SK-N-SH (cell line): Measurements from ENCODE around the gene HSPA9. TPM values are rescaled to one million over a fixed set of nuclear protein-coding genes. Genes with fewer than 3 reads are reported as not detected.

Experiments used
- CTCF ChIA-PET: fragments of 300-600, 350-600 bp; formaldehyde crosslinking; extraction: SDS; loops from one replicate; lab custom pipeline; 2021; lab: Yijun Ruan, JAX
- POLR2A ChIA-PET: fragments of 350-600 bp; sonication (Branson Sonifier 250); formaldehyde crosslinking; extraction: SDS; loops from one replicate; lab custom pipeline; 2020; ENCODE audit warnings: antibody characterized with exemption, inconsistent platforms; lab: Yijun Ruan, JAX
- DNase-seq: peaks from one replicate; pipeline ENCODE4 v3.0.0; 2012
- H2AFZ ChIP-seq: fragments of 200-600 bp; sonication (generic); 2 replicates; pipeline ENCODE4 v1.8.1; 2016; ENCODE audit warnings: antibody characterized with exemption, mild to moderate bottlenecking, low read depth
- H3F3A ChIP-seq: fragments of 200-600 bp; sonication (generic); replicated peaks from 2 replicates; pipeline ENCODE3; 2016; ENCODE audit warnings: antibody characterized with exemption, mild to moderate bottlenecking; ENCODE audit not compliant: insufficient read depth
- H3K27ac ChIP-seq, 2 experiments: fragments of 200-500 bp in 1 of 2; fragments of 200-600 bp in 1 of 2; sonication (Bioruptor generic) in 1 of 2; sonication (generic), shearing (Covaris generic) in 1 of 2; 2 replicates each; pipeline versions ENCODE4 v1.5.1 to v1.6.1; 2014 to 2016; ENCODE audit warnings: low read depth in 2 of 2, inconsistent platforms in 1 of 2, low read length in 1 of 2, mild to moderate bottlenecking in 1 of 2, mixed read lengths in 1 of 2
- H3K27me3 ChIP-seq: fragments of 200-600 bp; sonication (generic), shearing (Covaris generic); 2 replicates; pipeline ENCODE4 v1.6.1; 2016; ENCODE audit warnings: mixed run types; ENCODE audit not compliant: insufficient read depth
- H3K36me3 ChIP-seq, 2 experiments: fragments of 200-500 bp in 1 of 2; fragments of 200-600 bp in 1 of 2; sonication (Bioruptor generic) in 1 of 2; sonication (generic) in 1 of 2; replicated peaks in 1 of 2; 2 replicates each; pipeline versions ENCODE3 to v1.5.1; 2014 to 2016; ENCODE audit warnings: low read length in 1 of 2, mild to moderate bottlenecking in 1 of 2; ENCODE audit not compliant: insufficient read depth in 2 of 2, control insufficient read depth in 1 of 2
- H3K4me1 ChIP-seq, 2 experiments: fragments of 200-500 bp in 1 of 2; fragments of 200-600 bp in 1 of 2; sonication (Bioruptor generic) in 1 of 2; sonication (generic), shearing (Covaris generic) in 1 of 2; 2 replicates each; pipeline versions ENCODE4 v1.5.1 to v1.6.1; 2014 to 2016; ENCODE audit warnings: low read depth in 1 of 2, low read length in 1 of 2, mixed run types in 1 of 2; ENCODE audit not compliant: insufficient read depth in 2 of 2, control insufficient read depth in 1 of 2
- H3K4me2 ChIP-seq: fragments of 200-600 bp; sonication (generic), shearing (Covaris generic); 2 replicates; pipeline ENCODE4 v1.6.1; 2017; ENCODE audit warnings: mixed run types
- H3K4me3 ChIP-seq, 2 experiments: fragments of 200-500 bp in 1 of 2; fragments of 200-600 bp in 1 of 2; sonication (Bioruptor generic) in 1 of 2; sonication (generic), shearing (Covaris generic) in 1 of 2; 2 replicates each; pipeline versions ENCODE4 v1.5.1 to v1.8.1; 2014 to 2016; ENCODE audit warnings: low read depth in 2 of 2, inconsistent platforms in 1 of 2, low read length in 1 of 2, mild to moderate bottlenecking in 1 of 2, mixed read lengths in 1 of 2, moderate library complexity in 1 of 2
- H3K79me2 ChIP-seq: fragments of 200-600 bp; sonication (generic); 2 replicates; pipeline ENCODE4 v1.8.1; 2017; ENCODE audit warnings: mild to moderate bottlenecking; ENCODE audit not compliant: insufficient read depth
- H3K9ac ChIP-seq: fragments of 200-600 bp; sonication (generic); 2 replicates; pipeline ENCODE4 v1.6.1; 2017; ENCODE audit warnings: mixed run types
- H3K9me2 ChIP-seq: fragments of 200-600 bp; sonication (generic); 2 replicates; pipeline ENCODE4 v1.6.1; 2017; ENCODE audit warnings: mixed run types
- H3K9me3 ChIP-seq: fragments of 200-600 bp; sonication (generic); 2 replicates; pipeline ENCODE4 v1.6.1; 2017; ENCODE audit warnings: mixed run types, mild to moderate bottlenecking, moderate library complexity
- H4K20me1 ChIP-seq: fragments of 200-600 bp; sonication (generic); 2 replicates; pipeline ENCODE4 v1.6.1; 2017; ENCODE audit warnings: mild to moderate bottlenecking, mixed run types; ENCODE audit not compliant: insufficient read depth
- CHD2 ChIP-seq: fragments of 150-350 bp; IDR thresholded peaks from 2 replicates; pipeline ENCODE4 v1.6.1; 2018; ENCODE audit warnings: low read length; ENCODE audit not compliant: partially characterized antibody
- CTCF ChIP-seq: fragments of 200-600 bp; sonication (generic); IDR thresholded peaks from 2 replicates; pipeline ENCODE4 v1.6.1; 2017; ENCODE audit warnings: antibody characterized with exemption, mild to moderate bottlenecking, moderate library complexity
- EP300 ChIP-seq, 2 experiments: IDR thresholded peaks; 2 replicates each; pipeline versions ENCODE4 v1.4.0 to v1.6.1; 2012; ENCODE audit warnings: borderline replicate concordance in 1 of 2, low read depth in 1 of 2, low read length in 1 of 2
- EZH2phosphoT487 ChIP-seq: fragments of 200-600 bp; sonication (generic); IDR thresholded peaks from 2 replicates; pipeline ENCODE4 v1.6.1; 2017; ENCODE audit warnings: low read depth, mixed run types, mild to moderate bottlenecking, antibody characterized with exemption, moderate library complexity, borderline replicate concordance
- FOXJ3 ChIP-seq: sonication (generic); formaldehyde crosslinking; IDR thresholded peaks from 2 replicates; pipeline ENCODE4 v1.5.1; 2020; ENCODE audit warnings: mild to moderate bottlenecking, missing genetic modification reagents
- FOXM1 ChIP-seq: IDR thresholded peaks from 2 replicates; pipeline ENCODE4 v1.4.0; 2012; ENCODE audit warnings: low read depth, mild to moderate bottlenecking
- MEF2A ChIP-seq: IDR thresholded peaks from 2 replicates; pipeline ENCODE4 v1.4.0; 2012; ENCODE audit warnings: low read depth, borderline replicate concordance
- RCOR1 ChIP-seq: fragments of 150-350 bp; IDR thresholded peaks from 2 replicates; pipeline ENCODE4 v1.6.1; 2017; ENCODE audit warnings: antibody characterized with exemption, low read length
- RXRA ChIP-seq: IDR thresholded peaks from 2 replicates; pipeline ENCODE4 v1.4.0; 2012; ENCODE audit warnings: low read depth, mild to moderate bottlenecking, borderline replicate concordance
- TEAD4 ChIP-seq: IDR thresholded peaks from 2 replicates; pipeline ENCODE4 v1.4.0; 2012; ENCODE audit warnings: mild to moderate bottlenecking, borderline replicate concordance; ENCODE audit not compliant: insufficient read depth
- WGBS: methylation state at CpG from one replicate; pipeline ENCODE4 v1.1.6; 2017; ENCODE audit warnings: low lambda C conversion rate; 5-methylcytosine and 5-hydroxymethylcytosine counted together
- polyA plus RNA-seq, 3 experiments: library from polyadenylated mRNA; depleted of rRNA; stranded (reverse); fragments of >200 nt; gene quantifications; 2 replicates each; pipeline ENCODE4 v1.2.3, GENCODE V29; 2012
- TF ChIP-seq, protein P1 (sequence below): fragments of 150-350 bp; IDR thresholded peaks from 2 replicates; pipeline ENCODE4 v1.6.1; 2017; ENCODE audit warnings: antibody characterized with exemption, low read length, low read depth, borderline replicate concordance

Gene HSPA9
- polyA plus RNA-seq, 1 of the 3 experiments (the other 2 are of a cell fraction), result 153 TPM

DNA sequence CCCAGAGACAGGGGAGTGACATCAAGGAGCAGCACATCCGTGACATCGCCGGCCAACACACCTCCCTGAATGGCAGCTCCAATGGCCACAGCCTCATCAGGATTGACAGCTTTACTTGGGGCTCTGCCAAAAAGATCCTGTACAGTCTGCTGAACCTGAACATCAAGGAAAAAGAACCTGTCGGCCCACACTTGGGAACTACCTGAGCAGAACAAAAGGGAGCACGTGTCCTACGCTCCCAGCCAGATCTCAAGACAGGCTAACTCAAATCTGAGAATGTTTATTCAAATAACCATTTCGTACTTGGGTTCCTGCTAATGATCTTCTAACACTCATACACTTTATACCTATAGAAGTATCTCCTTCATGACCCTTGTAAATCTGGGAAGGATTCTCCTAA is 15.3 kb downstream of the HSPA9 start:
- Histone ChIP-seq H3K9ac (no peak overlapping the region), H3F3A (peaks cover 52% of the 10 kb centered on the region), H3K79me2 (peaks cover 69% of the 10 kb centered on the region), H3K4me2 (no peak overlapping the region), H3K27me3 (no peaks in the 10 kb centered on the region), H3K4me1 (no peaks in the 10 kb centered on the region), H3K9me2 (no peaks in the 10 kb centered on the region), H4K20me1 (peaks cover 35% of the 10 kb centered on the region), H3K27ac (no peak overlapping the region), H3K36me3 (peaks cover 86 to 92% of the 10 kb centered on the region in 2 experiments), H3K9me3 (no peaks in the 10 kb centered on the region), H2AFZ (no peak overlapping the region), H3K4me3 (no peak overlapping the region)
- CTCF ChIA-PET, result interaction anchor here (0.9 kb wide), 1 partner anchor 11 kb away, joined by 3 read pairs; no protein-coding TSS in a partner anchor
- TF ChIP-seq FOXJ3 (CRISPR knock-in tag), result no peak
- no peak for TF ChIP-seq CTCF
- no peak for TF ChIP-seq CHD2
- no peak for TF ChIP-seq TEAD4
- TF ChIP-seq MEF2A, result no peak
- no peak for TF ChIP-seq EP300 (IDR thresholded peaks at IDR 0.05; ENCODE audit: borderline replicate concordance in 1 of 2, low read depth in 1 of 2, low read length in 1 of 2)
- TF ChIP-seq RXRA, result no peak
- no peak for TF ChIP-seq FOXM1
- no peak for TF ChIP-seq EZH2phosphoT487
- TF ChIP-seq RCOR1, result no peak
- TF ChIP-seq, protein P1, sequence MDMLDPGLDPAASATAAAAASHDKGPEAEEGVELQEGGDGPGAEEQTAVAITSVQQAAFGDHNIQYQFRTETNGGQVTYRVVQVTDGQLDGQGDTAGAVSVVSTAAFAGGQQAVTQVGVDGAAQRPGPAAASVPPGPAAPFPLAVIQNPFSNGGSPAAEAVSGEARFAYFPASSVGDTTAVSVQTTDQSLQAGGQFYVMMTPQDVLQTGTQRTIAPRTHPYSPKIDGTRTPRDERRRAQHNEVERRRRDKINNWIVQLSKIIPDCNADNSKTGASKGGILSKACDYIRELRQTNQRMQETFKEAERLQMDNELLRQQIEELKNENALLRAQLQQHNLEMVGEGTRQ, result no peak
- POLR2A ChIA-PET, result interaction anchor here (1.8 kb wide), 1 partner anchor 17 kb away, joined by 4 read pairs; the partner anchor contains the start of gene ETF1
- 89% methylated on average over 4 of the region's 7 CpGs for WGBS
- DNase-seq, result no peak

DNA sequence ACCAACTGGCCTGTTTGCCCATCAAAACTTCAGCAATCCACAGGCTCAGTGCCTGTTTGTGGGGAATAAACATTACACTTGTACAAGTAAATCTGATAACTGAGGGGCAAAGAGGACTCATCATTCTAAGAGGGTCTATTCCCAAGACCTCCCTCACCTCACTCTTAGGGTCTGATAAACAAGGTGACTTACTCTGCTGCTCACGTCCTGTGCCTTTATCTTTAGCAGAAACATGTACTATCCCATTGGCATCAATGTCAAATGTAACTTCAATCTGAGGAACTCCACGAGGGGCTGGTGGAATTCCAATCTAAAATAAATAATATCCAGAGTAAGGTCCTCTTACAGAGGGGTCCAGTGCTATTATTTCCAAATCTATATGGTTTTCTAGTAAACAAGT is 17.5 kb downstream of the HSPA9 start:
- H3K79me2 ChIP-seq, result peaks cover 47% of the 10 kb centered on the region
- TF ChIP-seq MEF2A (no peak), TEAD4 (no peak)
- no peak overlapping the region for H3K27ac ChIP-seq
- no peaks in the 10 kb centered on the region for H3K27me3 ChIP-seq
- H3K9ac ChIP-seq, result no peak overlapping the region
- WGBS, result 91% methylated on average over 2 of the region's 2 CpGs
- peaks cover 82% of the 10 kb centered on the region in 2 experiments for H3K36me3 ChIP-seq
- no peaks in the 10 kb centered on the region for H3K4me1 ChIP-seq
- H3F3A ChIP-seq, result peaks cover 60% of the 10 kb centered on the region
- ChIA-PET CTCF (interaction anchor here (2.0 kb wide), 1 partner anchor 10 kb away, joined by 7 read pairs; no protein-coding TSS in a partner anchor), POLR2A (no interaction called here)
- no peak overlapping the region for H3K4me2 ChIP-seq
- no peak overlapping the region for H3K4me3 ChIP-seq
- no peak for DNase-seq
- no peaks in the 10 kb centered on the region for H3K9me2 ChIP-seq
- no peaks in the 10 kb centered on the region for H3K9me3 ChIP-seq
- H4K20me1 ChIP-seq, result peaks cover 15% of the 10 kb centered on the region
- no peak overlapping the region for H2AFZ ChIP-seq
